SK-N-SH treated with all-trans-retinoic acid at 6 μM for 48 hours (cell line): ENCODE data around the gene SYTL5.

Source experiments
- ARNTL ChIP-seq: fragments of 450-650 bp; formaldehyde crosslinking; IDR thresholded peaks from 2 replicates; pipeline ENCODE4 v1.5.0; 2020; ENCODE audit warnings: low read depth, mild to moderate bottlenecking, moderate library complexity, borderline replicate concordance
- CSDC2 ChIP-seq: fragments of 250-450 bp; sonication (Bioruptor Pico); IDR thresholded peaks from 2 replicates; pipeline ENCODE4 v1.5.0; 2020; ENCODE audit warnings: mild to moderate bottlenecking, moderate library complexity
- ESRRG ChIP-seq: fragments of 250-450 bp; sonication (Bioruptor Pico); IDR thresholded peaks from 2 replicates; pipeline ENCODE4 v1.6.1; 2021; ENCODE audit warnings: mild to moderate bottlenecking
- GLIS3 ChIP-seq: fragments of 250-450 bp; sonication (Bioruptor Pico); IDR thresholded peaks from 2 replicates; pipeline ENCODE4 v1.5.0; 2020; ENCODE audit warnings: mild to moderate bottlenecking, moderate library complexity
- TF ChIP-seq, protein P1 (sequence below): fragments of 250-450 bp; sonication (Bioruptor Pico); IDR thresholded peaks from 2 replicates; pipeline ENCODE4 v1.5.1; 2020; ENCODE audit warnings: low read depth, mild to moderate bottlenecking, moderate library complexity

DNA sequence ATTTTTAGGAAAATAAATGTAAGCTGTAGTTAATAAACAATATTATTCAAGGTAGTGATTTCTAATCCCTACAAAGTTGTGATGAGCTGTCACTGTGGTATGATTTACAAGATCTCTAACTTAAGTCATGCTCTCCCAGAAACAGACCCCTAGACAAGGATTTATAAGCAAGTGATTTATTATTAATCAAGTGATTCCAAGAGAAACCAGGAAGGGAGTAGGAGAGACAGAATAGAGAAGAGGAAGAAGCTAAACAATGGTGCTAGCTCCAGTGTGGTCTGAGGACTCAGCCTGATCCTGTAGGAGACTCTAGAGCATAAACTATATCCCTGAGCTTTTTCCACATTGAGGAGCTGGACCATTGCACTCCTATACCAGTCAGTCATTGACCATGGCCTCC lies 73.1 kb downstream of the SYTL5 start:
- TF ChIP-seq GLIS3 (CRISPR knock-in tag) = no peak
- no peak for TF ChIP-seq CSDC2 (CRISPR knock-in tag)
- TF ChIP-seq ARNTL (CRISPR knock-in tag) = no peak
- TF ChIP-seq ESRRG (CRISPR knock-in tag) = no peak
- TF ChIP-seq, protein P1, sequence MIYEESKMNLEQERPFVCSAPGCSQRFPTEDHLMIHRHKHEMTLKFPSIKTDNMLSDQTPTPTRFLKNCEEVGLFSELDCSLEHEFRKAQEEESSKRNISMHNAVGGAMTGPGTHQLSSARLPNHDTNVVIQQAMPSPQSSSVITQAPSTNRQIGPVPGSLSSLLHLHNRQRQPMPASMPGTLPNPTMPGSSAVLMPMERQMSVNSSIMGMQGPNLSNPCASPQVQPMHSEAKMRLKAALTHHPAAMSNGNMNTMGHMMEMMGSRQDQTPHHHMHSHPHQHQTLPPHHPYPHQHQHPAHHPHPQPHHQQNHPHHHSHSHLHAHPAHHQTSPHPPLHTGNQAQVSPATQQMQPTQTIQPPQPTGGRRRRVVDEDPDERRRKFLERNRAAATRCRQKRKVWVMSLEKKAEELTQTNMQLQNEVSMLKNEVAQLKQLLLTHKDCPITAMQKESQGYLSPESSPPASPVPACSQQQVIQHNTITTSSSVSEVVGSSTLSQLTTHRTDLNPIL (CRISPR knock-in tag) = no peak
